HG02763 (cell line): Measurements from ENCODE around the gene CACNA1D.
"Not testable (repeated sequence)": the region's sequence is repeated elsewhere in the genome, so short reads cannot be mapped to it uniquely, and the experiment has no call there.

Experiments
- ATAC-seq: cut with Tn5 transposase; IDR thresholded peaks from one replicate; pipeline ENCODE4 v1.9.1; 2021; ENCODE audit warnings: mild to moderate bottlenecking, moderate library complexity; ENCODE audit not compliant: unreplicated experiment

CACNA1D gene

GRCh38 chr3:53493963-53494791, at the start of gene CACNA1D:
CACNA1D (plus strand) TSS chr3:53494611; CDS start chr3:53495167, 556 bp downstream.
- ATAC-seq, result no peak

- ATAC-seq, result no peak
Measured at GRCh38 chr3:53457068-53457467, 37.3 kb upstream of the CACNA1D start.

GRCh38 chr3:53460326-53460725, 34.1 kb upstream of the CACNA1D start:
- ATAC-seq, result no peak

- no peak for ATAC-seq
Measured at GRCh38 chr3:53464424-53464823, 30.0 kb upstream of the CACNA1D start.

- ATAC-seq, result not testable (repeated sequence)
Measured at GRCh38 chr3:53469758-53470157, 24.7 kb upstream of the CACNA1D start.

- ATAC-seq, result no peak
Measured at GRCh38 chr3:53473422-53473821, 21.0 kb upstream of the CACNA1D start.

GRCh38 chr3:53476372-53476771, 18.0 kb upstream of the CACNA1D start:
- ATAC-seq, result not testable (repeated sequence)

- ATAC-seq, result not testable (repeated sequence)
Measured at GRCh38 chr3:53477689-53478088, 16.7 kb upstream of the CACNA1D start.

GRCh38 chr3:53478166-53478830, 16.1 kb upstream of the CACNA1D start:
- no peak for ATAC-seq

GRCh38 chr3:53478921-53479664, 15.3 kb upstream of the CACNA1D start:
- no peak for ATAC-seq

- ATAC-seq, result no peak
Measured at GRCh38 chr3:53482227-53482626, 12.2 kb upstream of the CACNA1D start.

GRCh38 chr3:53483821-53484220, 10.6 kb upstream of the CACNA1D start:
- ATAC-seq, result no peak

- no peak for ATAC-seq
Measured at GRCh38 chr3:53484984-53485383, 9.4 kb upstream of the CACNA1D start.

GRCh38 chr3:53485675-53486403, 8.6 kb upstream of the CACNA1D start:
- no peak for ATAC-seq

GRCh38 chr3:53486961-53487654, 7.3 kb upstream of the CACNA1D start:
- ATAC-seq, result no peak

- ATAC-seq, result no peak
Measured at GRCh38 chr3:53489386-53489785, 5.0 kb upstream of the CACNA1D start.

- ATAC-seq, result no peak
Measured at GRCh38 chr3:53489787-53490458, 4.5 kb upstream of the CACNA1D start.

GRCh38 chr3:53490459-53490968, 3.9 kb upstream of the CACNA1D start:
- ATAC-seq, result no peak

GRCh38 chr3:53491276-53491675, 3.1 kb upstream of the CACNA1D start:
- no peak for ATAC-seq

GRCh38 chr3:53493595-53493962, 832 bp upstream of the CACNA1D start:
- no peak for ATAC-seq
